ENCODE measurements around the gene SMAP2. TPM values are rescaled to one million over a fixed set of nuclear protein-coding genes. Genes with fewer than 3 reads are reported as not detected.
A peak's percentile ranks its signal among the peaks of the same experiment; 100 is the strongest.

Gene SMAP2
- total and polyA plus RNA-seq, 4 donors, result 24.5 to 201 (median 51.3) TPM

DNA sequence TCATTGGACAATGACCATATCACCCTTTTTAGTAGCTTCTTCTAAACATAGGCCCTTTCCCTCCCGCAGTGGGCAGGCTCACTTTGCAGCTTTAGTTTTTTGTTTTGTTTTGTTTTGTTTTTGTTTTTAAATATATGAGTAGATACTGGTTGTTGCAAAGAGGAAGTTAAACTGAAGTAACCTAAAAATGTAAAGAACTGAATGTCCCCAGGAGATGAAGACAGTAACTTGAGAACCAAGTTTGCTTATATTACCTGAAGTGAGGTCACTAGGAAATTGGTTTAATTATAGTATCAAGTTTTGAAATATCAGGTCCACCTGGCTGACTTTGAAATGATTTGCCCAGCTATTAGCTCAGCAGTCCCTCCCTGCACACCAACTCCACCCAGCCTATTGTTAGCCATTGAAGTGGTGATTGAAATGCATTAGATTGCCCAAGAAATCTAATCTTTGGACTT, 18.2 kb downstream of the SMAP2 start:
- Histone ChIP-seq H3K4me1 (ENCODE audit: control insufficient read depth in 5 of 5, insufficient read depth in 5 of 5, low read length in 5 of 5) (peaks cover 0 to 7% (median 0%) of the 10 kb centered on the region in 5 donors), H3K4me3 (no peak overlapping the region), H3K9me3 (ENCODE audit: control insufficient read depth in 4 of 4, insufficient read depth in 3 of 4, low read length in 3 of 4) (no peaks in the 10 kb centered on the region), H3K9ac (ENCODE audit: insufficient read depth in 1 of 2, low read length in 2 of 2) (no peak overlapping the region), H3K36me3 (ENCODE audit: control insufficient read depth in 4 of 4, insufficient read depth in 4 of 4, low read length in 4 of 4) (peaks cover 0 to 2% (median 0%) of the 10 kb centered on the region in 4 donors), H3K27ac (ENCODE audit: low read depth in 1 of 2, low read length in 1 of 2) (peak overlapping the region in 1 of 2 donors; percentile 82), H3K27me3 (ENCODE audit: control insufficient read depth in 3 of 3, insufficient read depth in 3 of 3, low read length in 2 of 3) (no peaks in the 10 kb centered on the region)
- TF ChIP-seq, protein P1, sequence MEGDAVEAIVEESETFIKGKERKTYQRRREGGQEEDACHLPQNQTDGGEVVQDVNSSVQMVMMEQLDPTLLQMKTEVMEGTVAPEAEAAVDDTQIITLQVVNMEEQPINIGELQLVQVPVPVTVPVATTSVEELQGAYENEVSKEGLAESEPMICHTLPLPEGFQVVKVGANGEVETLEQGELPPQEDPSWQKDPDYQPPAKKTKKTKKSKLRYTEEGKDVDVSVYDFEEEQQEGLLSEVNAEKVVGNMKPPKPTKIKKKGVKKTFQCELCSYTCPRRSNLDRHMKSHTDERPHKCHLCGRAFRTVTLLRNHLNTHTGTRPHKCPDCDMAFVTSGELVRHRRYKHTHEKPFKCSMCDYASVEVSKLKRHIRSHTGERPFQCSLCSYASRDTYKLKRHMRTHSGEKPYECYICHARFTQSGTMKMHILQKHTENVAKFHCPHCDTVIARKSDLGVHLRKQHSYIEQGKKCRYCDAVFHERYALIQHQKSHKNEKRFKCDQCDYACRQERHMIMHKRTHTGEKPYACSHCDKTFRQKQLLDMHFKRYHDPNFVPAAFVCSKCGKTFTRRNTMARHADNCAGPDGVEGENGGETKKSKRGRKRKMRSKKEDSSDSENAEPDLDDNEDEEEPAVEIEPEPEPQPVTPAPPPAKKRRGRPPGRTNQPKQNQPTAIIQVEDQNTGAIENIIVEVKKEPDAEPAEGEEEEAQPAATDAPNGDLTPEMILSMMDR (IDR thresholded peaks at IDR 0.05; ENCODE audit: control extremely low read depth, extremely low read depth), result no peak
- WGBS, 2 donors, result 81 to 93% methylated on average over 1 of the region's 1 CpG
- DNase-seq (no peak), ATAC-seq (ENCODE audit: insufficient read depth, low FRiP score) (no peak)

GRCh38 chr1:40392221-40392620, 18.7 kb downstream of the SMAP2 start:
- Histone ChIP-seq H3K27me3 (ENCODE audit: control insufficient read depth in 3 of 3, insufficient read depth in 3 of 3, low read length in 2 of 3) (no peaks in the 10 kb centered on the region), H3K36me3 (ENCODE audit: control insufficient read depth in 4 of 4, insufficient read depth in 4 of 4, low read length in 4 of 4) (peaks cover 0 to 2% (median 0%) of the 10 kb centered on the region in 4 donors), H3K9ac (ENCODE audit: insufficient read depth in 1 of 2, low read length in 2 of 2) (no peak overlapping the region), H3K4me1 (ENCODE audit: control insufficient read depth in 5 of 5, insufficient read depth in 5 of 5, low read length in 5 of 5) (peaks cover 0 to 7% (median 0%) of the 10 kb centered on the region in 5 donors), H3K9me3 (ENCODE audit: control insufficient read depth in 4 of 4, insufficient read depth in 3 of 4, low read length in 3 of 4) (no peaks in the 10 kb centered on the region), H3K27ac (ENCODE audit: low read depth in 1 of 2, low read length in 1 of 2) (peak overlapping the region in 1 of 2 donors; percentile 82), H3K4me3 (no peak overlapping the region)
- DNase-seq (no peak), ATAC-seq (ENCODE audit: insufficient read depth, low FRiP score) (no peak)
- WGBS, 2 donors, result 78 to 89% methylated on average over 3 of the region's 3 CpGs
- TF ChIP-seq, protein P1 (IDR thresholded peaks at IDR 0.05; ENCODE audit: control extremely low read depth, extremely low read depth), result no peak

GRCh38 chr1:40393173-40393572, 19.6 kb downstream of the SMAP2 start:
- Histone ChIP-seq H3K4me3 (no peak overlapping the region), H3K4me1 (ENCODE audit: control insufficient read depth in 5 of 5, insufficient read depth in 5 of 5, low read length in 5 of 5) (peaks cover 0 to 7% (median 0%) of the 10 kb centered on the region in 5 donors), H3K36me3 (ENCODE audit: control insufficient read depth in 4 of 4, insufficient read depth in 4 of 4, low read length in 4 of 4) (peaks cover 0 to 2% (median 0%) of the 10 kb centered on the region in 4 donors), H3K9me3 (ENCODE audit: control insufficient read depth in 4 of 4, insufficient read depth in 3 of 4, low read length in 3 of 4) (no peaks in the 10 kb centered on the region), H3K27ac (ENCODE audit: low read depth in 1 of 2, low read length in 1 of 2) (no peak overlapping the region), H3K27me3 (ENCODE audit: control insufficient read depth in 3 of 3, insufficient read depth in 3 of 3, low read length in 2 of 3) (no peaks in the 10 kb centered on the region), H3K9ac (ENCODE audit: insufficient read depth in 1 of 2, low read length in 2 of 2) (no peak overlapping the region)
- ATAC-seq (ENCODE audit: insufficient read depth, low FRiP score), result no peak
- TF ChIP-seq, protein P1 (IDR thresholded peaks at IDR 0.05; ENCODE audit: control extremely low read depth, extremely low read depth), result no peak
- 35 to 81% methylated on average over 3 of the region's 3 CpGs for WGBS, 2 donors
- DNase-seq, result no peak
